Right hindlimb (tissue), 1 donor: ENCODE measurements around the gene TMPRSS13.
"Not testable (repeated sequence)": the region's sequence is repeated elsewhere in the genome, so short reads cannot be mapped to it uniquely, and the experiment has no call there.

Experiments used
- DNase-seq: peaks from one replicate; pipeline ENCODE4 v3.0.0-alpha.2; 2018

Gene TMPRSS13

DNA sequence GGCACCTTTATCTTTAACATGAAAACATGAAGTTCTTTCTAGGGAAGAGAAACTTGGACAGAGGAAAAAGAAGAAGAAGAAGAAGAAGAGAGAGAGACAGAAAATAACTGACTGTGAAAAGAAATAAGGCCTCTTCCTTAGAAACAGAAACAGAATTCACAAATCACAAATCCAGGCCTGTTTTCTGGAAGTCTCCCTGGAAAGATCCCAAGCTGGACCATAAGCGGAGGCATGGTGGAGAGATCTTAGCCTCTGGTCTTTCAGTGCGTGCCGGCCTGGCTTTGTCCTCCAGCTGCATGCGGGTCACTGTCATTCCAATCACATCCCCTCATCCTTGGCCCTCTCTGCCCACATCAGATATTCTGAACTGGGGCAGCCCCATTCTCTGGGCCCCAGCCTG, 59.6 kb downstream of the TMPRSS13 start:
- no peak for DNase-seq

DNA sequence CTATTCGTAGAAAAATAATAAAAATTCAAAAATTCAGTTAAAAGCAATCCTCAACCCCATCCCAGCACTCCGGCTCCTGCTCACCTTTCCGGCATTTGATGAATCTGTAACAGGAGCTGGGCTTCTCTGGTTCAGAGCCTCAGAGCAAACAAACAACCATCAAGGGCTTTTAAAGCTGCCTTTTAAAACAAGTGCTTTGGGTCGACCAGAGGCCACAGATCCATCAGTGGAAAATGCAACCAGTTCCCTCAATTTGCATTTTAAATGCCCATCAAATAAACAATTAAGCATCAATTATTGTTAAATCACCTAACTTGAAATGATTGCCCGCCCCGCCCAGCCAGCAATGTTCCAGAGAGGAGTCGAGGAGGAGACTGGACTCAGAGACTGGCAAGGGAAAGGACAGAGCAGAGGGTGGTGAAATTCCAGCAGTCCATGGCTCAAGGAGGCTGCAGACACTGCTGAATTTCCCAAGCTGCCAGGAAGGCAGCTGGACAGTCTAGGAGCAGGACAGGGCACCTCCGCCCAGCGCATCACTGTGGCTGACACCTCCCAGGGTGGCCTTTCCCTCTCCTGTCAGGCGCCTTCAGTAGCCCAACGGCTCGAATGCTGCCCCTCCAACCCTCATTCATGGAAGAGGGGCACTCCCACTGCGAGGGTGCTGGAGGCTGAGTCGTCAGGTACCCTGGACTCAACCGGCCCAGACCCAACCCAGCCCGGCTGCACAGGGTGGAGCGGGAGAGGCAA, 60.2 kb downstream of the TMPRSS13 start:
- DNase-seq, result no peak

- no peak for DNase-seq
Measured at GRCh38 chr11:117868088-117868487, 61.1 kb downstream of the TMPRSS13 start.

GRCh38 chr11:117866526-117866925, 62.7 kb downstream of the TMPRSS13 start:
- no peak for DNase-seq

- DNase-seq, result not testable (repeated sequence)
Measured at GRCh38 chr11:117865546-117865945, 63.7 kb downstream of the TMPRSS13 start.

DNA sequence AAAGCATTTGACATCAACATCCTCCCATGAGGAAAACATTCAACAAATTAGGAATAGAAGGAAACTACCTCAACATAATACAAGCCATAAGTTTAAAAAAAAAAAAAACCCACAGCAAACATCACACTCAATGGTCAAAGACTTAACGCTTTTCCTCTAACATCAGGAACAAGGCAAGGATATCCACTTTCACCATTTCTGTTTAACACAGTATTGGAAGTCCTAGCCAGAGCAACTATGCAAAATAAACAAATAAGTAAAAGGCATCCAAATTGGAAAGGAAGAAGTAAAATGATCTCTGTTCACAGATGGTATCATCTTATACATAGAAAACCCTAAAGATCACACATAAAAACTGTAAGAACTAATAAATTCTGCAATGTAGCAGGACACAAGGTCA, 65.8 kb downstream of the TMPRSS13 start:
- DNase-seq, result no peak

- DNase-seq, result no peak
Measured at GRCh38 chr11:117862753-117863152, 66.4 kb downstream of the TMPRSS13 start.

GRCh38 chr11:117862019-117862725, 67.0 kb downstream of the TMPRSS13 start:
- DNase-seq, result no peak

GRCh38 chr11:117861151-117862018, 67.8 kb downstream of the TMPRSS13 start:
- DNase-seq, result peak; percentile 82

DNA sequence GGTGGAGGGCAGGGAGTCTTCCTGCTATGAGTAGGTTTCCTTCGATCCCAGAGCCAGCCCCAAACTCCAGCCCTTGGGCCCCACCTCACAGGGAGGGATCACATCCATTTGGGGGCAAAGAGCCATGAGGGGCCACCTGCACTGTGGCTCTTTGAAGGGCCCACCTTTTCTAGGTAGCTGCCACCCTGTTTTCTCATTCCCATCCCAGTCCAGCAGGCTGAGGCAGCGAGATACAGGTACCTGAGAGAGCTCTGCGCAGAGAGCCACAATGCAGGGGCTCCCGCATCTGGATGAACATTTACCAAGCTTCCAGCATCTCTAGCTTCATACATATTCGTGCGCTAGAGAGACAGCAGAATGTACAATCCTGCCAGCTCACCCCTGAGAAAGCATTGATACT, 69.1 kb downstream of the TMPRSS13 start:
- DNase-seq, result no peak

DNA sequence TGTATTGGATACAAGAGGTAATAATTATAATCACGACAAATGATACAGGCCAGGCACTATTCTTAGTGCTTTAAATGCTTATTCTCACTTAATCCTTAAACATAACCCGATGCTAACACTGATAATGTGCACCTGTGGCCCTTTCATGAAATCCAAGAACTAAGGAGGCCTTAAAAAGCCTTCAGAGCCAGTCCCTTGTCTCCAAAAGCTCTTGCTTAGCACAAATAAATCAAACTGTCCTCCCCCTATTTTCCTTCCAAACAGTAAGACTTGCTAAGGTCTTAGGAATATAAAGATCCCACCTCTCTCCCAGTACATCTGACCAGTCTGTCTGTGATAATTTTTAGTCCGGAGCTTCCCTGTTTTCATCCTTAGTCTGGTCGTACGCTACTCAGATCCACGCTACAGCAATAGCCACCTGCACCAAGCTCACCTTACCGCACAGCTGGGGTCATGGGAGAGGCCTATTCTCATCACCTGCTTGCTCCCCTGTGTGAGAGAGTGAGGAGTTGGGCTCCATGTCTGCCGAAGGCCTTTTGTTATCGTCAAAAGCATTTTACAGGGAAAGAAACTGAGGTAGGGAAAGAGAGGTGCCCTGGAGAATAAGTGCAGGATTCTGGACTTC, 69.6 kb downstream of the TMPRSS13 start:
- no peak for DNase-seq

DNA sequence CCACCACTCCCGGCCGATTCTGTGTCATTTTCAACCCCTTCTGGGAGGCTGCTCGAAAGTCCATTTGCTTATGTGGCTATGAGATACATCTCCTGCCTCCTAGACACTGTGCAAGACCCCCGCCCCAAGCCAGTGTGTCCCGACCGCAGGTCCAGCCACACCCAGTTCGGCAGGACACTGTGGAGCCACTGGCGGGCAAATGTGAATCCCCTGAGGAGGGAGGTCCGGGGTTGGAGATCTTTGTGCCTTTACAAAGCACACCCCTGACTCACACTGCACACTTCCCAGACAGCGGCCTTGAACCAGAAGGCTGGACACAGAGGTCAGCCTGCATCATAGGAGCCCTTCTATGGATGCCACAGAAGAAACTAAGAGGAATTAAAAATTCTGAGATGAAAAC, 70.1 kb downstream of the TMPRSS13 start:
- DNase-seq, result no peak

DNA sequence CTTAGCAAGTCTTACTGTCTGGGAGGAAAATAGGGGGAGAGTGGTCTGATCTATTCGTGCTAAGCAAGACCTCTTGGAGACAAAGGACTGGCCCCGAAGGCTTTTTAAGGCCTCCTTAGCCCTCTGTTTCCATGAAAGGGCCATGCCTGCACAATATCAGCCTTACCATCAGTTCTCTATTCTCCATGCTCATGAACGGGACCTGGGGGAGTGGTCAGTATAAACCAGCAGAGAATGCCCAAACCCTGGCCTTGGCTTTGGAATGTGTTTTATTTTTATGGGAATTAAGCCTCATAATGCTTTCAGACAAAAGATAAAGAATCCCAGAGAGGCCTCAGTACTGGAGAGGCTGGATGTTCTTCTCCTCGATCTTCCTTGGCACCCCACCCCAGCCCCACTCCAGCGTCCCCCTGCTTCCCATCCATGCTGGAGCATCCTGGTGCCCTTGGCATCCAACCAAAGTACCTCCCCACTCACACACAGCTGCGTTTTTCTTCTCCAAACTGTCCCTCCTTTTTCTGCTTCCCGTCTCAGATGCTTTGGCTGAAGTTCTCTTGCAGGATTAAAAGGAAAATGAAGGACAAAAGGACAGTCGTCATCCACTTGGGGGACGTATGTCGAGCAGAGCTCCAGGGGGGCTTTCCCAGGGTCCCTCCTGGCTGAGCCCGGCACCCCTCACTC, 71.3 kb downstream of the TMPRSS13 start:
- no peak for DNase-seq

- DNase-seq, result no peak
Measured at GRCh38 chr11:117855912-117856651, 73.1 kb downstream of the TMPRSS13 start.

DNA sequence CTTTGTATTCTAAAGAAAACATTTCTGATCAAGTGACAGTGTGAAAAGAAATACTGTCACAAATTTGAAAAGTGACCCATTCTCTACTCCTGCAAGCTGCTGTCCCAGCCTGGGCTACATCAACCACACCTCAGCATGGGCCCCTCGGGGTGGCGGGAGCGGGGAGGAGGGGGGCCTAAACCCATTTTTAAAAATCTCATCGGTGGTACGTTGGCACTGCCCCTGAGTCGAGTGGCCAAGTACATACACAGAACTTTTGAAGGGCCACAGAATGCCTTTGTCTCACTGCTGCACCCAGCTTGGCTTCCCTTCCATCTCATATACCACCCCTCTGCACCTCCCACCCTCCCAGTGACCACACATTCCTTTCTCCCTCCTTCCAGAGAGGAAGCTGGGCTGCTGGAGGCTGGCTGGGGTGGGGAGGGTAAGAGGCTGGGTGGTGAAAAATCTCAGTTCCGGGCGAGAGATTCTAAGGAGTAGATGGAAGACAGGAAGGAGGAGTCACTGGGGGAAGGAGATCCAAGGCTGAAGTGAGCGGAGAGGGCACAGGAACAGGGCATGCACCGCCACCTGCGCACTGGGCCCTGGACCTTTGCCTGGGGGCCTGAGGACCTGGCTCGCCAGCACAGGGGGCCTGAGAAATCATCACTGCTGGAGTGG, 73.9 kb downstream of the TMPRSS13 start:
- DNase-seq, result peak; percentile 13

- DNase-seq, result no peak
Measured at GRCh38 chr11:117852309-117852708, 76.9 kb downstream of the TMPRSS13 start.

- no peak for DNase-seq
Measured at GRCh38 chr11:117851852-117852251, 77.3 kb downstream of the TMPRSS13 start.

DNA sequence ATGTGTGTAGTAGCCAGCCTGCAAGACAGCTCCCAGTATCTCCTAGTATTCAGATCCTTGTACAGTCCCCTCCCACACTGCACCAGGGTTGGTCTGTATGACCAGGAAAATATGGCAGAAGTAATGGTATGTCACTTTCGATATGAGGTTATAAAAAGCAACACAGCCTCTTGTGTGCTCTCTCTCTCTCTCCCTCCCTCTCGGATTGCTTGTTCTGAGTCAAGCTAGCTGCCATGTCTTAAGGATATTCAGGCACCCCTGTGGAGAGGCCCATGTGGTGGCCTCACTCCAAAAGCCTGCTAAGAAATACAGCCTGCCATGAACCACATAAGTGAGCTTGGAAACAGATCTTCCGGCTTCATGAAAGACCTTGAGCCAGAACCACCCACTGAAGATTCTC, 78.1 kb downstream of the TMPRSS13 start:
- peak; percentile 72 for DNase-seq
